HEK293T (cell line): ENCODE measurements around the gene SH3RF2.

Experiments used
- ARNT ChIP-seq: fragments of 450-650 bp; IDR thresholded peaks from 2 replicates; pipeline ENCODE4 v1.6.1; 2017; ENCODE audit warnings: mild to moderate bottlenecking
- BHLHE40 ChIP-seq: fragments of 450-650 bp; IDR thresholded peaks from 2 replicates; pipeline ENCODE4 v1.6.1; 2016; ENCODE audit warnings: mild to moderate bottlenecking, moderate library complexity, borderline replicate concordance
- CTBP1 ChIP-seq: fragments of 450-650 bp; IDR thresholded peaks from 2 replicates; pipeline ENCODE4 v1.6.1; 2016; ENCODE audit warnings: borderline replicate concordance
- ELF4 ChIP-seq: fragments of 450-650 bp; IDR thresholded peaks from 2 replicates; pipeline ENCODE4 v1.6.1; 2017; ENCODE audit warnings: antibody characterized with exemption
- FOXK2 ChIP-seq: fragments of 450-650 bp; IDR thresholded peaks from 2 replicates; pipeline ENCODE4 v1.6.1; 2016; ENCODE audit warnings: mild to moderate bottlenecking
- FOXM1 ChIP-seq: fragments of 450-650 bp; IDR thresholded peaks from 2 replicates; pipeline ENCODE4 v1.6.1; 2017; ENCODE audit warnings: mild to moderate bottlenecking, borderline replicate concordance
- SUZ12 ChIP-seq: fragments of 450-650 bp; IDR thresholded peaks from 2 replicates; pipeline ENCODE4 v1.6.1; 2016; ENCODE audit warnings: mild to moderate bottlenecking
- TARDBP ChIP-seq: fragments of 450-650 bp; IDR thresholded peaks from 2 replicates; pipeline ENCODE4 v1.6.1; 2016

DNA sequence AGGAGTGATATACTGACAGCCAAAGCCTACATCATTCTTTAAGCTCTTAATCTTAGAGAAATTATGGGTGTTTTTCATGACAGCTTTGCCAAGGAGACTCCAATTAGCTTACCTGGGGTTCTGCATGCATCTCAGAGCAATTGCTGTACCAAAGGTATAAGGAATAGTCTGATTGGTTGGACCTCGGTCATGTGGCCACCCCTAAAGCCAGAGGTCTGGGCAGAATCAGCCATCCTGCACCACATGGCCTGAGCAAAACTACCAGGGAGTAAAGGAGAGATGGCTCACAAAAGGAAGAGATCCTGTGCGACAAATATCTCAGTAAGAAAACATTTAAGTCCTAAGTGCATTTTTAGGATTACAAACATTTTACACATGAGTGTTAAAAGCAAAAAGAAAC, 25.6 kb downstream of the SH3RF2 start:
- TF ChIP-seq ARNT (no peak), FOXK2 (no peak), FOXM1 (no peak), CTBP1 (no peak), TARDBP (no peak), SUZ12 (no peak), ELF4 (no peak), BHLHE40 (no peak)
